PC-3 (cell line): ENCODE results near the gene NPRL2. TPM values are rescaled to one million over a fixed set of nuclear protein-coding genes. Genes with fewer than 3 reads are reported as not detected.

Source experiments
- ATAC-seq: fragments of 200-7000 bp; cut with Tn5 transposase; 2 replicates; pipeline ENCODE4 v1.9.1; 2020; ENCODE audit warnings: mild to moderate bottlenecking, moderate library complexity
- BruUV-seq: library from RNA; stranded (reverse); fragments of 400-500 nt; replicated peaks from 2 replicates; lab custom pipeline; 2021; lab: Mats Ljungman, UMichigan
- CTCF ChIA-PET: fragments of 300-600 bp; sonication (Branson Sonifier 250); formaldehyde crosslinking; loops from one replicate; lab custom pipeline; 2022; ENCODE audit warnings: antibody characterized with exemption; lab: Charles Lee
- POLR2A ChIA-PET: fragments of 300-600 bp; sonication (Branson Sonifier 250); formaldehyde crosslinking; loops from one replicate; lab custom pipeline; 2022; ENCODE audit warnings: antibody characterized with exemption; ENCODE audit not compliant: unreplicated experiment; lab: Charles Lee
- DNase-seq: peaks from one replicate; pipeline ENCODE4 v3.0.0-alpha.2; 2015
- H2AFZ ChIP-seq: fragments of 300-600 bp; sonication (generic); 2 replicates; pipeline ENCODE4 v1.6.0; 2016; ENCODE audit warnings: antibody characterized with exemption, low read length
- H3F3A ChIP-seq: fragments of 300-600 bp; sonication (generic); one replicate; pipeline ENCODE4 v1.6.0; 2017; ENCODE audit warnings: antibody characterized with exemption, low read length, control low read depth, mild to moderate bottlenecking; ENCODE audit not compliant: unreplicated experiment
- H3K27ac ChIP-seq: fragments of 300-600 bp; sonication (generic); 2 replicates; pipeline ENCODE4 v1.5.1; 2016; ENCODE audit warnings: mild to moderate bottlenecking, low read length
- H3K27me3 ChIP-seq: fragments of 300-600 bp; sonication (generic); 2 replicates; pipeline ENCODE4 v1.6.1; 2016; ENCODE audit warnings: low read length, mixed read lengths
- H3K36me3 ChIP-seq: fragments of 300-600 bp; sonication (generic); 2 replicates; pipeline ENCODE4 v1.6.1; 2016; ENCODE audit warnings: low read depth, mixed run types, low read length, mixed read lengths
- H3K4me1 ChIP-seq: fragments of 300-600 bp; sonication (generic); 2 replicates; pipeline ENCODE4 v1.5.1; 2016; ENCODE audit warnings: low read length; ENCODE audit not compliant: insufficient read depth
- H3K4me2 ChIP-seq: fragments of 300-600 bp; sonication (generic); 2 replicates; pipeline ENCODE4 v1.6.0; 2016; ENCODE audit warnings: low read length
- H3K4me3 ChIP-seq: fragments of 300-600 bp; sonication (generic); 2 replicates; pipeline ENCODE4 v1.5.1; 2016; ENCODE audit warnings: mild to moderate bottlenecking, low read length, mixed read lengths
- H3K79me2 ChIP-seq: fragments of 300-600 bp; sonication (generic); 2 replicates; pipeline ENCODE4 v1.6.1; 2017; ENCODE audit warnings: low read length, mixed read lengths
- H3K9ac ChIP-seq: fragments of 300-600 bp; sonication (generic); 2 replicates; pipeline ENCODE4 v1.6.0; 2016; ENCODE audit warnings: mild to moderate bottlenecking, low read length
- H3K9me2 ChIP-seq: fragments of 300-600 bp; sonication (generic); replicated peaks from 2 replicates; pipeline ENCODE4 v1.6.1; 2016; ENCODE audit warnings: mixed run types, low read length, mixed read lengths
- H3K9me3 ChIP-seq: fragments of 300-600 bp; sonication (generic); 2 replicates; pipeline ENCODE4 v1.6.1; 2016; ENCODE audit warnings: low read length, mixed read lengths
- H4K20me1 ChIP-seq: fragments of 300-600 bp; sonication (generic); 2 replicates; pipeline ENCODE4 v1.6.1; 2016; ENCODE audit warnings: low read length, mixed read lengths
- EZH2 ChIP-seq: fragments of 300-600 bp; sonication (generic); IDR thresholded peaks from one replicate; pipeline ENCODE4 v1.6.1; 2017; ENCODE audit warnings: antibody characterized with exemption, mild to moderate bottlenecking, low read length; ENCODE audit not compliant: unreplicated experiment
- EZH2phosphoT487 ChIP-seq: fragments of 300-600 bp; sonication (generic); IDR thresholded peaks from 2 replicates; pipeline ENCODE4 v1.6.1; 2018; ENCODE audit warnings: mild to moderate bottlenecking, antibody characterized with exemption, low read length, borderline replicate concordance
- intact Hi-C: fragments of 100-400 bp; cut with micrococcal nuclease; formaldehyde crosslinking; loops from 2 replicates; pipeline ENCODE4 v1.9.0; 2023
- total RNA-seq: library from RNA; depleted of rRNA; stranded (reverse); fragments of >200 nt; gene quantifications from 2 replicates; pipeline ENCODE4 v1.2.3, GENCODE V29; 2014
- TF ChIP-seq, protein P1 (sequence below): fragments of 300-600 bp; sonication (generic); conservative IDR thresholded peaks from 2 replicates; pipeline ENCODE4 v1.5.1; 2017; ENCODE audit warnings: antibody characterized with exemption, low read depth, mild to moderate bottlenecking, low read length

The NPRL2 gene
- total RNA-seq, 1 experiment from 2014 or later = 56.9 TPM

- no peak overlapping the region for H3K4me2 ChIP-seq
- POLR2A ChIA-PET = interaction anchor here (0.7 kb wide), 1 partner anchor 190 kb away, joined by 3 read pairs; no protein-coding TSS in a partner anchor
- no TSS peak for BruUV-seq
- H3K9ac ChIP-seq = no peak overlapping the region
- DNase-seq (no peak), ATAC-seq (no peak)
- H3K36me3 ChIP-seq = peaks cover 34% of the 10 kb centered on the region
- TF ChIP-seq EZH2 = no peak
- TF ChIP-seq, protein P1, sequence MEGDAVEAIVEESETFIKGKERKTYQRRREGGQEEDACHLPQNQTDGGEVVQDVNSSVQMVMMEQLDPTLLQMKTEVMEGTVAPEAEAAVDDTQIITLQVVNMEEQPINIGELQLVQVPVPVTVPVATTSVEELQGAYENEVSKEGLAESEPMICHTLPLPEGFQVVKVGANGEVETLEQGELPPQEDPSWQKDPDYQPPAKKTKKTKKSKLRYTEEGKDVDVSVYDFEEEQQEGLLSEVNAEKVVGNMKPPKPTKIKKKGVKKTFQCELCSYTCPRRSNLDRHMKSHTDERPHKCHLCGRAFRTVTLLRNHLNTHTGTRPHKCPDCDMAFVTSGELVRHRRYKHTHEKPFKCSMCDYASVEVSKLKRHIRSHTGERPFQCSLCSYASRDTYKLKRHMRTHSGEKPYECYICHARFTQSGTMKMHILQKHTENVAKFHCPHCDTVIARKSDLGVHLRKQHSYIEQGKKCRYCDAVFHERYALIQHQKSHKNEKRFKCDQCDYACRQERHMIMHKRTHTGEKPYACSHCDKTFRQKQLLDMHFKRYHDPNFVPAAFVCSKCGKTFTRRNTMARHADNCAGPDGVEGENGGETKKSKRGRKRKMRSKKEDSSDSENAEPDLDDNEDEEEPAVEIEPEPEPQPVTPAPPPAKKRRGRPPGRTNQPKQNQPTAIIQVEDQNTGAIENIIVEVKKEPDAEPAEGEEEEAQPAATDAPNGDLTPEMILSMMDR = no peak
- no peak for TF ChIP-seq EZH2phosphoT487
- H4K20me1 ChIP-seq = peaks cover 36% of the 10 kb centered on the region
- no peaks in the 10 kb centered on the region for H3F3A ChIP-seq
- peaks cover 57% of the 10 kb centered on the region for H3K4me1 ChIP-seq
- no peak overlapping the region for H3K4me3 ChIP-seq
- H3K27ac ChIP-seq = no peak overlapping the region
- H3K27me3 ChIP-seq = no peaks in the 10 kb centered on the region
- H3K9me2 ChIP-seq = no peaks in the 10 kb centered on the region
- H3K79me2 ChIP-seq = peaks cover 86% of the 10 kb centered on the region
- intact Hi-C loops = loop anchor here (5.0 kb wide), 2 partner anchors 258 to 1033 kb away; partner anchors contain the start of genes CISH and MANF
- H2AFZ ChIP-seq = no peak overlapping the region
- CTCF ChIA-PET = no interaction called here
- no peaks in the 10 kb centered on the region for H3K9me3 ChIP-seq
These were observed 3.7 kb upstream of the NPRL2 start for GRCh38 chr3:50354186-50354764.

DNA sequence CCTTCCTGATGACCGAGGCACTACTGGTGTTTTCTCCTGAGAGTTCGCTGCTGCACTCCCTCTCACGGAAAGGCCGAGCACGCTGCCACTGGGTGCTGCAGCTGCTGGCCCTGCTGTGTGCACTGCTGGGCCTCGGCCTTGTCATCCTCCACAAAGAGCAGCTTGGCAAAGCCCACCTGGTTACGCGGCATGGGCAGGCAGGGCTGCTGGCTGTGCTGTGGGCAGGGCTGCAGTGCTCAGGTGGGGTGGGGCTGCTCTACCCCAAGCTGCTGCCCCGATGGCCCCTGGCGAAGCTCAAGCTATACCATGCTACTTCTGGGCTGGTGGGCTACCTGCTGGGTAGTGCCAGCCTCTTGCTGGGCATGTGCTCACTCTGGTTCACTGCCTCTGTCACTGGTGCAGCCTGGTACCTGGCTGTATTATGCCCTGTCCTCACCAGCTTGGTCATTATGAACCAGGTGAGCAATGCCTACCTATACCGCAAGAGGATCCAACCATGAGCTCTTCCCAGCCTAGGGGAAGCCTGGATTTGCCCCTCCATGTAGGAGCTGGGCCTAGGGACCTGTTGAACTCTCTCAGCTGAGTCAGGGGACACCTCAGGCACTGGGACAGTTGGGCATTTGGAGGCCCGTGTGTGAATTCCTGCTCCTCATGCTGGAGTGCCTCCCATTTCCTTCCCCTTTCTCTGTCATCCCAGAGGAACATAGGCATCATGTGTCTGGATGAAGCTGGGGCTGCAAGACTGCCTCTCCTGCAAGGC, 2.9 kb upstream of the NPRL2 start:
- H2AFZ ChIP-seq = no peak overlapping the region
- H3K9me2 ChIP-seq = no peaks in the 10 kb centered on the region
- no peak overlapping the region for H3K9ac ChIP-seq
- CTCF ChIA-PET = interaction anchor here (1.1 kb wide), 2 partner anchors 10 to 32 kb away, joined by 3 to 4 read pairs; no protein-coding TSS in a partner anchor
- no peaks in the 10 kb centered on the region for H3K9me3 ChIP-seq
- no peak overlapping the region; the same call in 1 of the 2 replicates for H3K4me2 ChIP-seq
- TF ChIP-seq, protein P1 = no peak
- no peak for TF ChIP-seq EZH2
- no peak for TF ChIP-seq EZH2phosphoT487
- no peaks in the 10 kb centered on the region for H3K27me3 ChIP-seq
- peak overlapping the region; percentile 27; the same call in 1 of the 2 replicates for H3K27ac ChIP-seq
- POLR2A ChIA-PET = interaction anchor here (0.7 kb wide), 1 partner anchor 190 kb away, joined by 3 read pairs; no protein-coding TSS in a partner anchor
- ATAC-seq = no peak
- H3K4me3 ChIP-seq = no peak overlapping the region
- H3K79me2 ChIP-seq = peaks cover 86% of the 10 kb centered on the region
- H3K36me3 ChIP-seq = peaks cover 34% of the 10 kb centered on the region
- intact Hi-C loops = loop anchor here (5.0 kb wide), 2 partner anchors 259 to 1034 kb away; partner anchors contain the start of genes CISH and MANF
- peaks cover 59% of the 10 kb centered on the region for H3K4me1 ChIP-seq
- peaks cover 33% of the 10 kb centered on the region for H4K20me1 ChIP-seq
- BruUV-seq = no TSS peak
- no peaks in the 10 kb centered on the region for H3F3A ChIP-seq
- DNase-seq = no peak
